ENCODE measurements around the gene SLC25A44. TPM values are rescaled to one million over a fixed set of nuclear protein-coding genes. Genes with fewer than 3 reads are reported as not detected.
A peak's percentile ranks its signal among the peaks of the same experiment; 100 is the strongest.

The SLC25A44 gene, protein sequence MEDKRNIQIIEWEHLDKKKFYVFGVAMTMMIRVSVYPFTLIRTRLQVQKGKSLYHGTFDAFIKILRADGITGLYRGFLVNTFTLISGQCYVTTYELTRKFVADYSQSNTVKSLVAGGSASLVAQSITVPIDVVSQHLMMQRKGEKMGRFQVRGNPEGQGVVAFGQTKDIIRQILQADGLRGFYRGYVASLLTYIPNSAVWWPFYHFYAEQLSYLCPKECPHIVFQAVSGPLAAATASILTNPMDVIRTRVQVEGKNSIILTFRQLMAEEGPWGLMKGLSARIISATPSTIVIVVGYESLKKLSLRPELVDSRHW
- total RNA-seq, result 10 to 100 TPM; 16.8 to 24.5 (median 21.4) TPM
- total RNA-seq (2013), result 18.4 TPM
- 24.5 to 79.0 (median 42.6) reads per million in 29 experiments for total RNA-seq

DNA sequence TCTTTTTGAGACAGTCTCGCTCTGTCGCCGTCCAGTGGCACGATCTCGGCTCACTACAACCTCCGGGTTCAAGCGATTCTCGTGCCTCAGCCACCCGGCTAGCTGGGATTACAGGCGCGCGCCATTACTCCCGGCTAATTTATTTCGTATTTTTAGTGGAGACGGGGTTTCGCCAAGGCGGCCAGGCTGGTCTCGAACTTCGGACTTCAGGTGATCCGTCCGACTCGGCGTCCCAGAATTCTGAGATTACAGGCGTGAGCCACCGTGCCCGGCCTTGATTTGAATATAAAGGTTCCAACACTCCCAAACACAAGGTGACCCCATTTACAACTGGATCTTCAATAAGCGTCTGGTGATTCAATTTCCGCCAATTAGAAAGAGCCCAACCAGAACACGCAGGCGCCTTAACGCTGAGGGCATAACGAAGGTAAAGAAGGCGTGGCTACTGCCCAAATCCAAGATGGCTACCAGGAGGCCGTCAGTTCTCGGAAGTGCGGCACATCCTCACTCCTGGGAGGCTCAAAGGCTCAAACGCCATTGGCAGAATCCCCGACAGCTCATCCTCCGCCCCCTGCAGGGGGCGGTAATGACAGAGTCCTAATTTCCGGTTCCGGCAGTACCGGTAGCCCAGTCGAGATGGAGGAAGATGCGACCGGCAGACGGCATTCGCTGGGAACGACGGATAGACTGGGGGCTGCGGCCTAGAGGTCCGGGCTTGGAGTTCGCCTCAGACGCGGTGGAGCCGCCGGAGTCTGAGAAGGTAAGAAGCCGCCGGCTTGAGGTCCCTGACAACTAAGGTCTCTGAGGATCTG lies at the start of gene SLC25A44:
Gene SLC25A44, plus strand, starts transcription at position 617 of the 812 bp plus-strand sequence. CDS start 5,744 bp downstream, outside the sequence.
- no peaks in the 10 kb centered on the region for H3K27me3 ChIP-seq (replicated peaks in 1 of 2; ENCODE audit: control insufficient read depth in 2 of 2, extremely low read depth in 1 of 2, insufficient read depth in 2 of 2, low read length in 1 of 2)
- H3K4me3 ChIP-seq (ENCODE audit: control insufficient read depth in 1 of 2, extremely low read depth in 1 of 2, low read length in 1 of 2), result peak within 1 kb of the TSS; percentile 85 to 89
- H3K27ac Mint-ChIP-seq, result peak within 1 kb of the TSS; percentile 89 to 93
- H3K27me3 Mint-ChIP-seq, result no peaks in the 10 kb centered on the region
- H3K4me1 ChIP-seq (ENCODE audit: control insufficient read depth in 1 of 2, extremely low read depth in 1 of 2, insufficient read depth in 2 of 2, low read length in 2 of 2), result peaks cover 5 to 40% of the 10 kb centered on the region in 2 experiments
- H3K4me1 Mint-ChIP-seq, result peaks cover 54 to 56% (median 55%) of the 10 kb centered on the region in 3 donors
- DNase-seq (peak; percentile 91 to 100 (median 96)), ATAC-seq (replicated peaks in 1 of 4) (peak; percentile 97 to 99 (median 99))
- ChIA-PET POLR2A (interaction anchor here in 1 of 2 donors (0.6 to 2.4 kb wide), 5 partner anchors 9 to 97 kb away, joined by 3 to 32 read pairs (median 4); partner anchors contain the start of genes PMF1 and SMG5), CTCF (interaction anchor here in 1 of 2 donors (0.6 to 2.2 kb wide), 7 partner anchors 15 to 191 kb away, joined by 3 to 23 read pairs (median 5); partner anchors contain the start of genes PMF1 and SMG5)
- no peaks in the 10 kb centered on the region for H3K9me3 Mint-ChIP-seq
- WGBS (ENCODE audit: insufficient coverage), result under 1% methylated on average over 57 of the region's 59 CpGs
- H3K27ac ChIP-seq (ENCODE audit: low read length), result peak within 1 kb of the TSS; percentile 80
- H3K4me3 Mint-ChIP-seq, result peak within 1 kb of the TSS; percentile 94 to 100 (median 98)
- H3K36me3 ChIP-seq (ENCODE audit: control insufficient read depth in 2 of 2, extremely low read depth in 1 of 2, insufficient read depth in 1 of 2, low read length in 1 of 2), result peaks cover 6 to 10% of the 10 kb centered on the region in 2 donors
- peaks cover 20% of the 10 kb centered on the region for H3K36me3 Mint-ChIP-seq
- no peaks in the 10 kb centered on the region for H3K9me3 ChIP-seq

DNA sequence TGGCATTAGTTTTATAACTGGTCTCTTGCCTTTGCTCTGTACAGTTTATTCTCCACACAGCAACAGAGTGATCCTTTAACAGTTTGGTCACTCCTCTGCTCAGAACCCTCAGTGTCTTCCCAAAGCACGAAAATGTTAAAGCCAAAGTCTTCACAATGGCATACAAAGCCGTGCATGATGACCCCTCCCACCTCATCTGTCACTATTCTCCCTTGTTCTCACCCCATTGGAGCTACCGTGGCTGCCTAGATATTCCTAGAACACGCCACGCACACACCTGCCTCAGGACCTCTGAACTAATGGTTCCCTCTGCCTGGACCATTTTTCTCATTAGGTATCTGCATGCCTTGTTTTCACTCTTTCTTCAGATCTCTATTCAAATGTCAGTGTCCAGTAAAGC lies 49.2 kb upstream of the SLC25A44 start:
- ChIA-PET POLR2A (no interaction called here), CTCF (interaction anchor here (1.4 to 2.5 kb wide), 4 partner anchors 79 to 175 kb away, joined by 5 to 31 read pairs (median 8); no protein-coding TSS in a partner anchor)
- peaks cover 0 to 11% of the 10 kb centered on the region in 2 experiments for H3K27me3 ChIP-seq (replicated peaks in 1 of 2; ENCODE audit: control insufficient read depth in 2 of 2, extremely low read depth in 1 of 2, insufficient read depth in 2 of 2, low read length in 1 of 2)
- no peak overlapping the region for H3K27ac ChIP-seq (ENCODE audit: low read length)
- H3K4me3 Mint-ChIP-seq, result no peak overlapping the region
- no peaks in the 10 kb centered on the region for H3K9me3 Mint-ChIP-seq
- H3K27me3 Mint-ChIP-seq, result no peaks in the 10 kb centered on the region
- H3K4me3 ChIP-seq (ENCODE audit: control insufficient read depth in 1 of 2, extremely low read depth in 1 of 2, low read length in 1 of 2), result no peak overlapping the region
- H3K36me3 ChIP-seq (ENCODE audit: control insufficient read depth in 2 of 2, extremely low read depth in 1 of 2, insufficient read depth in 1 of 2, low read length in 1 of 2), result no peaks in the 10 kb centered on the region
- DNase-seq (no peak), ATAC-seq (replicated peaks in 1 of 4) (no peak)
- H3K36me3 Mint-ChIP-seq, result peaks cover 4% of the 10 kb centered on the region
- peaks cover 2 to 26% of the 10 kb centered on the region in 2 experiments for H3K4me1 ChIP-seq (ENCODE audit: control insufficient read depth in 1 of 2, extremely low read depth in 1 of 2, insufficient read depth in 2 of 2, low read length in 2 of 2)
- H3K27ac Mint-ChIP-seq, result peak overlapping the region in 1 of 2 donors; percentile 20
- H3K4me1 Mint-ChIP-seq, result peaks cover 17 to 23% (median 21%) of the 10 kb centered on the region in 3 donors
- 83% methylated on average over 5 of the region's 5 CpGs for WGBS (ENCODE audit: insufficient coverage)
- no peaks in the 10 kb centered on the region for H3K9me3 ChIP-seq

DNA sequence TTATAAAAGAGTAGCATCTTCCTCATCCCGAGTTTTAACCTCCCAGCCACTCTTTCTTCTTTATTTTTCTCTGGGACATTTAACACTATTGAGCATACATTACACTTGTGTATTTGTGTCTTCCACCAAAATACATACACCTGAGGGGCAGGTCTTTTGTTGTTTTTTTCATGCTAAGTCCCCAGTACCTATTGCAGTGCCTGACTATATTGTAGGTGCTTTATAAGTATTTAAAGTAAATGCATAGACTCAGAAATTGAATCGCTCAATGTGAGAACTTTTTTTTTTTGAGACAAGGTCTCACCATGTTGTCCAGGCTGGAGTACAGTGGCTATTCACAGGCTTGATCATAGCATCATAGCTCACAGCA lies 48.3 kb upstream of the SLC25A44 start:
- ChIA-PET CTCF (interaction anchor here (0.6 to 2.8 kb wide), 6 partner anchors 78 to 174 kb away, joined by 3 to 31 read pairs (median 6); no protein-coding TSS in a partner anchor), POLR2A (interaction anchor here (0.5 to 0.7 kb wide), 4 partner anchors 56 to 789 kb away, joined by 3 to 8 read pairs (median 4); no protein-coding TSS in a partner anchor)
- Mint-ChIP-seq H3K27me3 (no peaks in the 10 kb centered on the region), H3K27ac (no peak overlapping the region), H3K4me1 (peaks cover 17 to 23% (median 23%) of the 10 kb centered on the region in 3 donors), H3K36me3 (no peaks in the 10 kb centered on the region), H3K4me3 (peak overlapping the region in 1 of 3 donors; percentile 48), H3K9me3 (no peaks in the 10 kb centered on the region)
- H3K27me3 ChIP-seq (replicated peaks in 1 of 2; ENCODE audit: control insufficient read depth in 2 of 2, extremely low read depth in 1 of 2, insufficient read depth in 2 of 2, low read length in 1 of 2), result peaks cover 0 to 19% of the 10 kb centered on the region in 2 experiments
- no peaks in the 10 kb centered on the region for H3K9me3 ChIP-seq
- DNase-seq, result no peak
- 100% methylated on average over 1 of the region's 2 CpGs for whole genome bisulfite sequencing (ENCODE audit: insufficient coverage)
- no peak overlapping the region for H3K27ac ChIP-seq (ENCODE audit: low read length)
- H3K36me3 ChIP-seq (ENCODE audit: control insufficient read depth in 2 of 2, extremely low read depth in 1 of 2, insufficient read depth in 1 of 2, low read length in 1 of 2), result no peaks in the 10 kb centered on the region
- no peak overlapping the region for H3K4me3 ChIP-seq (ENCODE audit: control insufficient read depth in 1 of 2, extremely low read depth in 1 of 2, low read length in 1 of 2)
- ATAC-seq (replicated peaks in 1 of 4), result no peak
- peaks cover 2 to 26% of the 10 kb centered on the region in 2 experiments for H3K4me1 ChIP-seq (ENCODE audit: control insufficient read depth in 1 of 2, extremely low read depth in 1 of 2, insufficient read depth in 2 of 2, low read length in 2 of 2)

DNA sequence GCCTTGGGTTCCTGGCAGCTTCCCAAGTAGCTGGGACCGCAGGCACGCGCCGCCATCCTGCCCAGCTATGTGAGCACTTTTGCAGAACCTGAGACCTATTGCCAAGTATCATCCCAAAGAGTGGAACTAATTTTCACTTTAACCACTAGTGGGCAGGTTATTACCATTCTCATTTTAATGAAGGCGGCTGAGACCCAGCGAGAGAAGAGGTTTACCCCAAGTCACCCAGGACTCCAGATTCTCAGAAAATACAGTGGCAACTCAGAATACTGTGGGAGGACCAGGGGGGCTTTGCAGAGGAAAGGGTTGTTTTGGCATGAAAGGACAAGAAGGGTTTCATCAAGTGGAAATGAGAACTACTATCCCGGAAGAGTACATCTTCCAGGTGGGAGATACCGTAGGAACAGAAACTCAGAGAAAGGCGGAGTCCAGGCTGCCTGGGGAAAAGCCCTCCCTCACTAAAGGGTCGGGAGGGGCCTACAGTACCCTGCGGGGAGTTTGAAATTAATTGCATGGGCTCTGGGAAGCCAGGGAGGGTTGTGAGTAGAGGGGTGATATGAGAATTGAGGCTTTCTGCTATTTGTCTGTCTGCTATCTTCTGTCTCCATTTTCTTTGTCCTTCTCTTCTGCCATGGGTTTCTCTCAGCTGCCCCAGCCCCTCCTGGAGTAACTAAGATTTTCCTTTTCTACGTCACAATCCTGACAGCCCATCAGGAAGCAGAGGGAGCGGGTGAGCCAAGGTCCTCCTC lies 47.7 kb upstream of the SLC25A44 start:
- H3K27ac Mint-ChIP-seq, result peak overlapping the region; percentile 16 to 43

DNA sequence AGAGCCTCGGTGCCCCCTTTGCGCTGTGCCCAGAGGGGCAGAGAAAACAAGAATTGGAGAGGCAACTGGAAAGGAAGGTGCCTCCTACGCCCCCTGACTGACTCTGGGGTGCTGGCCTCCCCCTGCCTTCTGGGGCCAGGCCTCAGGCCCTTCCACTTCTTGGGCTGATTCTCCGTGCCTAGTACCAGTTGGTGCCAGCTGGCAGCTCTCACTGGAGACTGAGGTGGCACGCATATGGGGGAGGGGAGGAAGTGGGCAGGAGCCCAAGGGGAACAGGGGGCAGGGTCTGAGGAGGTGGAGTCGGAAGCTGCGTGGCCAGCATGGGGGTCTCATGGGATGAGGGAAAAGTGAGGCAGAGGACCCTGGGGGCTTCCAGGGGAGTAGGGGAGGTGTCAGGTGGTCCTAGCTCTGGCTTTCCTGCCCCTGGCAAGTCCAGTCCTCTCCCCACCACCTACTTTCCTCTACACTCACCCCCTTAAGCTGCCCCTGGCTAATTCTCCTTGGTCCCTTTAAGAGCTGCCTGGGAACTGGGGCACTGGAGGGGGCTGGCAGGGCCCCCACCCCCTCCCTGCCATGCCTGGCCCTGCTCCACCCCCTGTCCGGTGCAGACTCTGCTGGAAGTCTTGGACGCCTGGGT lies 47.0 kb upstream of the SLC25A44 start:
- no peak for ATAC-seq (replicated peaks in 1 of 4)
- Histone ChIP-seq H3K27me3 (replicated peaks in 1 of 2; ENCODE audit: control insufficient read depth in 2 of 2, extremely low read depth in 1 of 2, insufficient read depth in 2 of 2, low read length in 1 of 2) (peaks cover 0 to 19% of the 10 kb centered on the region in 2 experiments), H3K4me1 (ENCODE audit: control insufficient read depth in 1 of 2, extremely low read depth in 1 of 2, insufficient read depth in 2 of 2, low read length in 2 of 2) (peaks cover 2 to 26% of the 10 kb centered on the region in 2 experiments), H3K27ac (ENCODE audit: low read length) (no peak overlapping the region), H3K4me3 (ENCODE audit: control insufficient read depth in 1 of 2, extremely low read depth in 1 of 2, low read length in 1 of 2) (no peak overlapping the region), H3K9me3 (no peaks in the 10 kb centered on the region), H3K36me3 (ENCODE audit: control insufficient read depth in 2 of 2, extremely low read depth in 1 of 2, insufficient read depth in 1 of 2, low read length in 1 of 2) (no peaks in the 10 kb centered on the region)
- no peaks in the 10 kb centered on the region for H3K36me3 Mint-ChIP-seq
- no peaks in the 10 kb centered on the region for H3K9me3 Mint-ChIP-seq
- CTCF ChIA-PET, result interaction anchor here in 1 of 2 donors (1.4 to 2.8 kb wide), 5 partner anchors 47 to 173 kb away, joined by 4 to 17 read pairs (median 5); partner anchors contain the start of gene SLC25A44
- H3K4me3 Mint-ChIP-seq, result peak overlapping the region in 1 of 3 donors; percentile 48
- no peak for DNase-seq
- 50% methylated on average over 5 of the region's 9 CpGs for WGBS (ENCODE audit: insufficient coverage)
- peaks cover 17 to 23% (median 23%) of the 10 kb centered on the region in 3 donors for H3K4me1 Mint-ChIP-seq
- H3K27ac Mint-ChIP-seq, result peak overlapping the region in 1 of 2 donors; percentile 43
- POLR2A ChIA-PET, result interaction anchor here in 1 of 2 donors (1.0 to 1.1 kb wide), 2 partner anchors 66 to 79 kb away, joined by 3 read pairs; no protein-coding TSS in a partner anchor
- no peaks in the 10 kb centered on the region for H3K27me3 Mint-ChIP-seq

More for the DNA sequence above, 47.7 kb upstream of the SLC25A44 start:
- H3K36me3 ChIP-seq (ENCODE audit: control insufficient read depth in 2 of 2, extremely low read depth in 1 of 2, insufficient read depth in 1 of 2, low read length in 1 of 2), result no peaks in the 10 kb centered on the region
- H3K9me3 ChIP-seq, result no peaks in the 10 kb centered on the region
- CTCF ChIA-PET, result interaction anchor here (0.6 to 2.8 kb wide), 8 partner anchors 48 to 173 kb away, joined by 3 to 31 read pairs (median 6); partner anchors contain the start of gene SLC25A44 (in 1 of the 2)
- peak; percentile 60 to 89 (median 88) for ATAC-seq (replicated peaks in 1 of 4)
- no peak overlapping the region for H3K27ac ChIP-seq (ENCODE audit: low read length)
- POLR2A ChIA-PET, result interaction anchor here (0.5 to 0.7 kb wide), 4 partner anchors 55 to 789 kb away, joined by 3 to 8 read pairs (median 4); no protein-coding TSS in a partner anchor
- Mint-ChIP-seq H3K4me1 (peaks cover 17 to 23% (median 23%) of the 10 kb centered on the region in 3 donors), H3K27me3 (no peaks in the 10 kb centered on the region), H3K36me3 (no peaks in the 10 kb centered on the region), H3K4me3 (peak overlapping the region; percentile 46 to 58 (median 48)), H3K9me3 (no peaks in the 10 kb centered on the region)
- H3K4me1 ChIP-seq (ENCODE audit: control insufficient read depth in 1 of 2, extremely low read depth in 1 of 2, insufficient read depth in 2 of 2, low read length in 2 of 2), result peaks cover 2 to 26% of the 10 kb centered on the region in 2 experiments
- H3K4me3 ChIP-seq (ENCODE audit: control insufficient read depth in 1 of 2, extremely low read depth in 1 of 2, low read length in 1 of 2), result no peak overlapping the region
- peak in 16 of 35 experiments; percentile 25 to 79 (median 37) for DNase-seq
- peaks cover 0 to 19% of the 10 kb centered on the region in 2 experiments for H3K27me3 ChIP-seq (replicated peaks in 1 of 2; ENCODE audit: control insufficient read depth in 2 of 2, extremely low read depth in 1 of 2, insufficient read depth in 2 of 2, low read length in 1 of 2)
- 76% methylated on average over 2 of the region's 13 CpGs for WGBS (ENCODE audit: insufficient coverage)

Measured in T-cell (primary cell).